Thymus (tissue), 11 donors: Measurements from ENCODE around the gene CTSW. TPM values are rescaled to one million over a fixed set of nuclear protein-coding genes. Genes with fewer than 3 reads are reported as not detected.

ENCODE experiments used
- DNase-seq, 9 donors: peaks; one replicate each; pipeline ENCODE4 v3.0.0-alpha.2; 2013; ENCODE audit warnings: low spot score in 9 of 9, low read depth in 6 of 9, missing footprints in 1 of 9
- H3K27ac ChIP-seq, 2 donors: one replicate each; pipeline ENCODE4 v1.5.1; 2013; ENCODE audit warnings: control low read depth in 1 of 2, low read depth in 1 of 2, low read length in 1 of 2, mild to moderate bottlenecking in 1 of 2, moderate library complexity in 1 of 2
- H3K27me3 ChIP-seq, 2 donors: one replicate each; pipeline ENCODE4 v1.5.1; 2013; ENCODE audit warnings: low read length in 1 of 2; ENCODE audit not compliant: control insufficient read depth in 2 of 2, insufficient read depth in 1 of 2
- H3K36me3 ChIP-seq, 2 donors: one replicate each; pipeline ENCODE4 v1.5.1; 2013; ENCODE audit warnings: low read length in 1 of 2, mild to moderate bottlenecking in 1 of 2, moderate library complexity in 1 of 2; ENCODE audit not compliant: control insufficient read depth in 2 of 2, insufficient read depth in 2 of 2
- H3K4me1 ChIP-seq, 2 donors: one replicate each; pipeline ENCODE4 v1.5.1; 2013; ENCODE audit warnings: low read length in 2 of 2; ENCODE audit not compliant: control insufficient read depth in 2 of 2, insufficient read depth in 2 of 2
- H3K4me3 ChIP-seq, 2 donors: one replicate each; pipeline ENCODE4 v1.5.1; 2013; ENCODE audit warnings: low read length in 2 of 2, control low read depth in 1 of 2, mild to moderate bottlenecking in 1 of 2
- H3K9me3 ChIP-seq, 2 donors: one replicate each; pipeline ENCODE4 v1.5.1; 2013; ENCODE audit warnings: low read length in 1 of 2, mild to moderate bottlenecking in 1 of 2; ENCODE audit not compliant: control insufficient read depth in 2 of 2, insufficient read depth in 1 of 2
- WGBS: extraction: QIAGEN DNeasy Blood & Tissue Kit; methylation state at CpG from one replicate; pipeline ENCODE4 v1.1.7; 2013; 5-methylcytosine and 5-hydroxymethylcytosine counted together
- polyA plus RNA-seq: library from polyadenylated mRNA; stranded (reverse); fragments of 200-250 nt; gene quantifications from one replicate; pipeline ENCODE4 v1.2.3, GENCODE V29; 2013
- total RNA-seq: library from RNA; stranded (reverse); fragments of 120-200 nt; gene quantifications from one replicate; pipeline ENCODE4 v1.2.4, GENCODE V29; 2013
- donor health status: healthy.

Gene CTSW
- total and polyA plus RNA-seq, 2 donors = 4.2 to 18.5 TPM

- peaks cover 57 to 71% of the 10 kb centered on the region in 2 donors for H3K36me3 ChIP-seq
- DNase-seq = no peak
- peaks cover 0 to 8% of the 10 kb centered on the region in 2 donors for H3K9me3 ChIP-seq
- H3K27me3 ChIP-seq = no peaks in the 10 kb centered on the region
- H3K27ac ChIP-seq = no peak overlapping the region
- WGBS = 95% methylated on average over 12 of the region's 12 CpGs
- H3K4me1 ChIP-seq = peaks cover 10 to 29% of the 10 kb centered on the region in 2 donors
- H3K4me3 ChIP-seq = no peak overlapping the region
Observed at GRCh38 chr11:65863889-65864705, 15.5 kb upstream of the CTSW start.

- peaks cover 0 to 5% of the 10 kb centered on the region in 2 donors for H3K9me3 ChIP-seq
- WGBS = 97% methylated on average over 18 of the region's 18 CpGs
- no peak for DNase-seq
- H3K27ac ChIP-seq = no peak overlapping the region
- peaks cover 0 to 5% of the 10 kb centered on the region in 2 donors for H3K27me3 ChIP-seq
- peaks cover 10 to 22% of the 10 kb centered on the region in 2 donors for H3K4me1 ChIP-seq
- peaks cover 57 to 71% of the 10 kb centered on the region in 2 donors for H3K36me3 ChIP-seq
- H3K4me3 ChIP-seq = no peak overlapping the region
Observed at GRCh38 chr11:65864706-65865471, 14.7 kb upstream of the CTSW start.

- no peak overlapping the region for H3K27ac ChIP-seq
- no peak overlapping the region for H3K4me3 ChIP-seq
- peaks cover 10 to 21% of the 10 kb centered on the region in 2 donors for H3K4me1 ChIP-seq
- H3K9me3 ChIP-seq = no peaks in the 10 kb centered on the region
- peaks cover 0 to 13% of the 10 kb centered on the region in 2 donors for H3K27me3 ChIP-seq
- peaks cover 57 to 71% of the 10 kb centered on the region in 2 donors for H3K36me3 ChIP-seq
- WGBS = 97% methylated on average over 9 of the region's 9 CpGs
- DNase-seq = no peak
Observed at GRCh38 chr11:65865550-65866172, 14.0 kb upstream of the CTSW start.

DNA sequence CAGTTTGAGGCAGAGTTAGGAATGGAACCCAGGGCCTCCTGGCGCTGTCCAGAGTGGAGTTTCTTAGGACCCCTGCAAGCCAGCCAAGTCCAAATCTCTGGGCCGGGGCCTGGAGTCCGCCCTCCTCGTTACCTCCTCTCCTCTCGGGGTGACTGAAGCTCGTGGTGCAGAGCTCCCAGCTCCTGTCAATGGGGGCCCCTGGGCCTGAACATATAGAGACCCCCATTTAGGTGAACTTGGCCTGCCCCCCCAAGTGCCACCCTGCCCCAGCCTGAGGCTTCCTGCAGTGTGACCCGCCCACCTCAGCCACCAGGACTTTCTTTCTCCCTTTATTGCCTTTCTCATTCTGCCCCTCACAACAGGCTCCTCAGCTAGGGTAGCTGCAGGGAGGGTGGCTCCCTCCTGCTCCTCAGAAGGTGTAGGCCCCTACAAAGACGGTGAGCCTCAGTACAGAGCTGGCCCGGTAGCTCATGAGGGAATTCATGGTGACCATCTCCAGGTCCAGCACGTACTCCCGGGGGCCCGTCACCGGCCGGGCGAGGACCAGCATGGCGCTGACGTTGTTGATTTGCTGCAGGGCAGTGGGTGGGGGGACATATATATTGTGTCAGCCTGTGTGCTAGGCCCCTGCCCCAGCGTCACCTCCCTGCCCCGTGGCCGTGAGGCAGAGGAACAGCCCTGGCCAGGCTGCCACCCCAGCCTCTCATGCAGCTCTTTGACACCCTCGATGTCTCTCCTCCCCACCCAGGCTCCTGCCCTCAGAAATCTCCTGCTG, 12.9 kb upstream of the CTSW start:
- H3K9me3 ChIP-seq = no peaks in the 10 kb centered on the region
- no peak for DNase-seq
- peaks cover 2 to 12% of the 10 kb centered on the region in 2 donors for H3K4me1 ChIP-seq
- peaks cover 0 to 23% of the 10 kb centered on the region in 2 donors for H3K27me3 ChIP-seq
- H3K4me3 ChIP-seq = no peak overlapping the region
- WGBS = 97% methylated on average over 21 of the region's 21 CpGs
- peaks cover 57 to 67% of the 10 kb centered on the region in 2 donors for H3K36me3 ChIP-seq
- H3K27ac ChIP-seq = no peak overlapping the region

- Histone ChIP-seq H3K9me3 (no peaks in the 10 kb centered on the region), H3K4me1 (peaks cover 0 to 8% of the 10 kb centered on the region in 2 donors)
Observed at GRCh38 chr11:65867284-65868071, 12.2 kb upstream of the CTSW start.

DNA sequence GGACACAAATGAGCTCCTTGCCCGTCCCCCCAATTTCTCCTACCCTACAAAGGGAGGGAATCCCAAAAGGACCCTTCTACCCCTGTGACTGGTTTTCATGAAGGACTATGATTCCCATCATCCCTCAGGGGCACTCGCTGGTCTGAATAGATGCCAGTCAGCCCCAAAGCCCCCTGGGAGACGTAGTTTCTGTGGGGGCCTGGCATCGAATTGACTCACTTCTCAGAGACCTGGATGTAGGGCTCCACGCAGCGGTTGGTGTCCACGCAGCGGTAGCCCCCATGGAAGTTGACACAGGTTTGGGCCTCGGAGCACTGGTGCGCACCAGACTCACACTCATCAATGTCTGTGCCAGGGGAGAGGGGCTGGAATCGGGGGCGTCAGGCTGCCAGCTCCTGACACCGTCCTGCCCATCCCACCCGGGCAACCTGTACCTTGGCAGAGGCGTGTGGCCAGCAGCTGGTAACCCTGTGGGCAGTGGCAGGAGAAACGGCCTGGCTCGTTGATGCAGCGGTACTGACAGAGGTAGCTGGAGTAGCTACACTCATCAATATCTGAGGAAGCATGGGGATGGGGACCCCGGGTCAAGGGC, 11.5 kb upstream of the CTSW start:
- 97% methylated on average over 19 of the region's 19 CpGs for WGBS
- Histone ChIP-seq H3K27ac (no peak overlapping the region), H3K4me3 (no peak overlapping the region), H3K4me1 (peaks cover 7 to 13% of the 10 kb centered on the region in 2 donors), H3K9me3 (no peaks in the 10 kb centered on the region), H3K36me3 (peaks cover 43 to 53% of the 10 kb centered on the region in 2 donors), H3K27me3 (peaks cover 10 to 37% of the 10 kb centered on the region in 2 donors)
- peak in 1 of 9 donors; percentile 49 for DNase-seq

More at GRCh38 chr11:65867284-65868071, 12.2 kb upstream of the CTSW start:
- 76% methylated on average over 29 of the region's 29 CpGs for WGBS
- Histone ChIP-seq H3K4me3 (no peak overlapping the region), H3K27me3 (peaks cover 4 to 31% of the 10 kb centered on the region in 2 donors), H3K36me3 (peaks cover 50 to 60% of the 10 kb centered on the region in 2 donors), H3K27ac (peak overlapping the region in 1 of 2 donors; percentile 37)
- peak in 1 of 9 donors; percentile 50 for DNase-seq

GRCh38 chr11:65868907-65869306, 10.7 kb upstream of the CTSW start:
- no peak for DNase-seq
- Histone ChIP-seq H3K4me3 (no peak overlapping the region), H3K4me1 (peaks cover 10 to 19% of the 10 kb centered on the region in 2 donors), H3K36me3 (peaks cover 35 to 45% of the 10 kb centered on the region in 2 donors), H3K27ac (no peak overlapping the region), H3K9me3 (no peaks in the 10 kb centered on the region), H3K27me3 (peaks cover 11 to 42% of the 10 kb centered on the region in 2 donors)
- WGBS = 98% methylated on average over 3 of the region's 3 CpGs
